ENCODE results near the gene PHF23.
A peak's percentile ranks its signal among the peaks of the same experiment; 100 is the strongest.

The PHF23 gene

GRCh38 chr17:7218166-7218565 lies 21.1 kb downstream of the PHF23 start:
- H3K27ac ChIP-seq: peak overlapping the region; percentile 98
- TF ChIP-seq ZFX (IDR thresholded peaks at IDR 0.05; ENCODE audit: borderline replicate concordance): no peak

- TF ChIP-seq ZFX (IDR thresholded peaks at IDR 0.05; ENCODE audit: borderline replicate concordance) (no peak), CTCF (IDR thresholded peaks at IDR 0.05) (no peak)
- peak overlapping the region; percentile 98 for H3K27ac ChIP-seq
These were observed 21.9 kb downstream of the PHF23 start for GRCh38 chr17:7217113-7217987.

- no peak for TF ChIP-seq ZFX (IDR thresholded peaks at IDR 0.05; ENCODE audit: borderline replicate concordance)
- TF ChIP-seq CTCF (IDR thresholded peaks at IDR 0.05): no peak
- H3K27ac ChIP-seq: peak overlapping the region; percentile 65; the same call in 1 of the 2 replicates
These were observed 22.8 kb downstream of the PHF23 start for GRCh38 chr17:7216242-7217112.

- TF ChIP-seq CTCF (IDR thresholded peaks at IDR 0.05) (no peak), ZFX (IDR thresholded peaks at IDR 0.05; ENCODE audit: borderline replicate concordance) (no peak)
These were observed 23.5 kb downstream of the PHF23 start for GRCh38 chr17:7215652-7216180.

GRCh38 chr17:7215136-7215638 lies 24.1 kb downstream of the PHF23 start:
- TF ChIP-seq ZFX (IDR thresholded peaks at IDR 0.05; ENCODE audit: borderline replicate concordance) (no peak), CTCF (IDR thresholded peaks at IDR 0.05) (0 out of 2 replicates have a peak, but pooled peaks have one; percentile 4)

More at GRCh38 chr17:7215652-7216180, 23.5 kb downstream of the PHF23 start:
- peak overlapping the region; percentile 65 for H3K27ac ChIP-seq

GRCh38 chr17:7214300-7215135 lies 24.7 kb downstream of the PHF23 start:
- TF ChIP-seq ZFX (IDR thresholded peaks at IDR 0.05; ENCODE audit: borderline replicate concordance) (no peak), CTCF (IDR thresholded peaks at IDR 0.05) (peak; percentile 58)
- peak overlapping the region; percentile 65 for H3K27ac ChIP-seq

More at GRCh38 chr17:7215136-7215638, 24.1 kb downstream of the PHF23 start:
- H3K27ac ChIP-seq: peak overlapping the region; percentile 65

All from 22Rv1 (cell line).